HepG2 (cell line): ENCODE results near the gene KDM7A. TPM values are rescaled to one million over a fixed set of nuclear protein-coding genes. Genes with fewer than 3 reads are reported as not detected.

Experiments used
- ATAC-seq: fragments of 200-7000 bp; cut with Tn5 transposase; 3 replicates; pipeline ENCODE4 v1.9.1; 2020; ENCODE audit warnings: mild to moderate bottlenecking, moderate library complexity
- BruUV-seq: library from RNA; stranded (reverse); fragments of 400-500 nt; replicated peaks from 2 replicates; lab custom pipeline; 2021; lab: Mats Ljungman, UMichigan
- CTCF ChIA-PET: fragments of 300-600 bp; formaldehyde crosslinking; extraction: SDS; loops from one replicate; lab custom pipeline; 2021; ENCODE audit warnings: low total read pairs, inconsistent platforms, low intra/inter-chr PET ratio; lab: Yijun Ruan, JAX
- POLR2A ChIA-PET: fragments of 350-600 bp; sonication (Branson Sonifier 250); formaldehyde crosslinking; loops from one replicate; lab custom pipeline; 2020; ENCODE audit warnings: antibody characterized with exemption, inconsistent platforms; lab: Yijun Ruan, JAX
- DNase-seq: peaks from one replicate; pipeline ENCODE4 v3.0.0-alpha.2; 2015; ENCODE audit warnings: low spot score
- FAIRE-seq: peaks from 3 replicates; lab custom pipeline; 2011; peaks lifted over from hg19 to GRCh38; lab: Jason Lieb, UNC
- H2AFZ ChIP-seq: one replicate; pipeline ENCODE4 v1.6.1; 2011; ENCODE audit warnings: low read length, inconsistent platforms
- H3K27ac ChIP-seq: fragments of 300-600 bp; 3 replicates; pipeline ENCODE4 v1.8.0; 2011; ENCODE audit warnings: mixed run types, mild to moderate bottlenecking, mixed read lengths, low read length, inconsistent platforms; ENCODE audit not compliant: insufficient read depth; ENCODE audit errors: extremely low read length
- H3K27me3 ChIP-seq, 2 experiments: fragments of 200-600 bp in 1 of 2; 2 replicates in 1 of 2; 3 replicates in 1 of 2; pipeline versions ENCODE4 v1.6.0 to v1.8.0; 2011; ENCODE audit warnings: low read length in 2 of 2, mild to moderate bottlenecking in 2 of 2, moderate library complexity in 2 of 2, inconsistent platforms in 1 of 2; ENCODE audit not compliant: insufficient read depth in 2 of 2, control insufficient read depth in 1 of 2
- H3K36me3 ChIP-seq, 2 experiments: fragments of 200-600 bp in 1 of 2; replicated peaks in 1 of 2; 2 replicates in 1 of 2; 3 replicates in 1 of 2; pipeline versions ENCODE4 v1.5.1 to v1.8.0; 2011; ENCODE audit warnings: low read length in 2 of 2, inconsistent platforms in 1 of 2; ENCODE audit not compliant: insufficient read depth in 2 of 2, control insufficient read depth in 1 of 2
- H3K4me1 ChIP-seq: 2 replicates; pipeline ENCODE4 v1.5.1; 2012; ENCODE audit warnings: low read length, inconsistent platforms; ENCODE audit not compliant: insufficient read depth
- H3K4me2 ChIP-seq: 2 replicates; pipeline ENCODE4 v1.6.0; 2011; ENCODE audit warnings: low read depth, low read length, inconsistent platforms
- H3K4me3 ChIP-seq, 3 experiments: fragments of 200-600 bp in 1 of 3; sonication (generic), shearing (Covaris generic) in 1 of 3; replicated peaks in 1 of 3; 2 replicates each; pipeline ENCODE4 v1.5.1; 2011 to 2016; ENCODE audit warnings: low read length in 3 of 3, inconsistent platforms in 2 of 3, low read depth in 2 of 3, mild to moderate bottlenecking in 2 of 3, control low read depth in 1 of 3, mixed read lengths in 1 of 3; ENCODE audit not compliant: insufficient read depth in 1 of 3
- H3K79me2 ChIP-seq: one replicate; pipeline ENCODE4 v1.6.1; 2011; ENCODE audit warnings: low read length, inconsistent platforms; ENCODE audit not compliant: insufficient read depth
- H3K9ac ChIP-seq: 2 replicates; pipeline ENCODE4 v1.6.0; 2011; ENCODE audit warnings: mild to moderate bottlenecking, low read depth, low read length, inconsistent platforms; ENCODE audit not compliant: insufficient read depth
- H3K9me3 ChIP-seq: 2 replicates; pipeline ENCODE4 v1.5.1; 2012; ENCODE audit warnings: mild to moderate bottlenecking, low read length
- H4K20me1 ChIP-seq: 2 replicates; pipeline ENCODE4 v1.6.0; 2011; ENCODE audit warnings: inconsistent platforms, mild to moderate bottlenecking, low read length, moderate library complexity; ENCODE audit not compliant: insufficient read depth
- ARID5B ChIP-seq: IDR thresholded peaks from 2 replicates; pipeline ENCODE4 v1.4.0; 2020; ENCODE audit warnings: mild to moderate bottlenecking, missing genetic modification reagents
- CEBPB ChIP-seq: IDR thresholded peaks from 2 replicates; pipeline ENCODE4 v1.6.1; 2011; ENCODE audit warnings: low read depth, low read length, improper control_type of control experiment, borderline replicate concordance
- CEBPG ChIP-seq: IDR thresholded peaks from 2 replicates; pipeline ENCODE4 v1.6.1; 2016
- FOXM1 ChIP-seq: sonication (generic); formaldehyde crosslinking; IDR thresholded peaks from 2 replicates; pipeline ENCODE4 v1.5.0; 2020; ENCODE audit warnings: missing genetic modification reagents
- HNRNPK ChIP-seq: fragments of 200-400 bp; formaldehyde crosslinking; IDR thresholded peaks from 2 replicates; pipeline ENCODE4 v1.6.1; 2018; ENCODE audit warnings: low read length, low read depth, moderate library complexity, mild to moderate bottlenecking; ENCODE audit not compliant: poor library complexity, severe bottlenecking
- PRPF4 ChIP-seq: fragments of 200-400 bp; formaldehyde crosslinking; IDR thresholded peaks from 2 replicates; pipeline ENCODE4 v1.6.1; 2016; ENCODE audit warnings: low read length, low read depth; ENCODE audit not compliant: poor library complexity, severe bottlenecking
- SMARCC2 ChIP-seq: fragments of 450-650 bp; IDR thresholded peaks from 2 replicates; pipeline ENCODE4 v1.6.1; 2017; ENCODE audit warnings: antibody characterized with exemption, mild to moderate bottlenecking
- TRIM22 ChIP-seq: fragments of 450-650 bp; IDR thresholded peaks from 2 replicates; pipeline ENCODE4 v1.6.1; 2017
- ZNF281 ChIP-seq: sonication (generic); formaldehyde crosslinking; IDR thresholded peaks from 2 replicates; pipeline ENCODE4 v1.4.0; 2020; ENCODE audit warnings: missing genetic modification reagents, borderline replicate concordance
- ZNF709 ChIP-seq: sonication (generic); formaldehyde crosslinking; IDR thresholded peaks from 2 replicates; pipeline ENCODE4 v1.5.0; 2020; ENCODE audit warnings: mild to moderate bottlenecking, missing genetic modification reagents
- WGBS: methylation state at CpG from one replicate; pipeline ENCODE4 v1.1.6; 2017; ENCODE audit warnings: low lambda C conversion rate; 5-methylcytosine and 5-hydroxymethylcytosine counted together
- in situ Hi-C: cut with HindIII; loops from 2 replicates; pipeline ENCODE4 v1.10.0; 2017; ENCODE audit warnings: low pct_unique_long_range_greater_than_20kb; ENCODE audit not compliant: extremely low pct_ligation_motif_present
- intact Hi-C: fragments of 100-400 bp; cut with micrococcal nuclease; formaldehyde crosslinking; loops from one replicate; pipeline ENCODE4 v1.10.0; 2022; ENCODE audit not compliant: unreplicated experiment
- polyA plus RNA-seq, 8 experiments: library from polyadenylated mRNA; depleted of rRNA in 3 of 8; stranded (reverse) in 7 of 8; unstranded in 1 of 8; fragments of >200 nt; fragmentation: Illumina TruSeq in 4 of 8; extraction: Trizol in 4 of 8; gene quantifications; 2 replicates each; pipeline versions ENCODE4 v1.2.1 to v1.2.3, GENCODE V29; 2011 to 2016; ENCODE audit warnings: low read depth in 4 of 8, missing spikeins in 1 of 8, mixed read lengths in 1 of 8; ENCODE audit not compliant: insufficient read depth in 1 of 8
- total RNA-seq, 5 experiments: library from RNA; depleted of rRNA; stranded (reverse); fragments of >200 nt; fragmentation: Illumina TruSeq; extraction: Trizol; gene quantifications; 2 replicates each; pipeline ENCODE4 v1.2.3, GENCODE V29; 2016; ENCODE audit warnings: low read depth in 1 of 5

The KDM7A gene
- total and polyA plus RNA-seq, 2 of the 13 experiments (the other 11 are each of a cell fraction or from before 2014, with no cell fraction given): 10.8 to 16.8 TPM

- peak; percentile 16; the same call in 1 of the 2 replicates for TF ChIP-seq ARID5B (CRISPR knock-in tag)
- TF ChIP-seq CEBPB: peak; percentile 76
- TF ChIP-seq CEBPG (CRISPR knock-in tag): peak; percentile 64; the same call in 1 of the 2 replicates
Measured at GRCh38 chr7:140217750-140218501, 41.1 kb upstream of the KDM7A start (continued).

GRCh38 chr7:140215281-140215680, 38.5 kb upstream of the KDM7A start:
- Histone ChIP-seq H3K27me3 (no peaks in the 10 kb centered on the region; a peak in 1 of 5 replicates), H3K4me2 (no peak overlapping the region), H3K27ac (no peak overlapping the region), H4K20me1 (no peaks in the 10 kb centered on the region), H2AFZ (no peak overlapping the region), H3K4me1 (peaks cover 66% of the 10 kb centered on the region), H3K79me2 (no peaks in the 10 kb centered on the region), H3K4me3 (no peak overlapping the region), H3K36me3 (no peaks in the 10 kb centered on the region), H3K9ac (no peak overlapping the region), H3K9me3 (no peaks in the 10 kb centered on the region)
- ChIA-PET CTCF (no interaction called here), POLR2A (interaction anchor here (0.9 to 1.2 kb wide), 2 partner anchors 7 to 38 kb away, joined by 3 to 4 read pairs; partner anchors contain the start of gene KDM7A)
- DNase-seq (no peak), FAIRE-seq (no peak), ATAC-seq (no peak; the same call in 2 of the 3 replicates)
- intact Hi-C loops (no loop called here), in situ Hi-C loops (no loop called here)
- 50% methylated on average over 3 of the region's 3 CpGs for WGBS
- no TSS peak for BruUV-seq
- TF ChIP-seq SMARCC2: no peak
- no peak for TF ChIP-seq CEBPB
- no peak for TF ChIP-seq ZNF709 (CRISPR knock-in tag)
- peak; percentile 51; the same call in 1 of the 2 replicates for TF ChIP-seq ZNF281 (CRISPR knock-in tag)
- TF ChIP-seq PRPF4: peak; percentile 23
- no peak for TF ChIP-seq TRIM22
- no peak for TF ChIP-seq HNRNPK
- TF ChIP-seq FOXM1 (CRISPR knock-in tag): no peak
